ENCODE data around the gene TIPIN.

The TIPIN gene

GRCh38 chr15:66294932-66295235 lies 61.6 kb downstream of the TIPIN start:
- ChIA-PET CTCF (interaction anchor here (0.7 to 1.4 kb wide), 3 partner anchors 10 to 44 kb away, joined by 3 to 5 read pairs (median 4); no protein-coding TSS in a partner anchor), POLR2A (interaction anchor here (0.7 to 2.0 kb wide), 3 partner anchors 22 to 92 kb away, joined by 3 to 10 read pairs (median 6); partner anchors contain the start of gene MAP2K1)
- H3K9me3 ChIP-seq (ENCODE audit: control insufficient read depth, insufficient read depth, low read depth, low read length): no peaks in the 10 kb centered on the region
- peaks cover 0 to 9% of the 10 kb centered on the region in 2 experiments; a peak in 2 of 3 replicates for H3K36me3 ChIP-seq (ENCODE audit: control insufficient read depth in 2 of 2, insufficient read depth in 1 of 2, low read length in 2 of 2)
- H3K4me1 ChIP-seq (ENCODE audit: control insufficient read depth, insufficient read depth, low read length): peaks cover 23% of the 10 kb centered on the region
- TF ChIP-seq ZNF600 (tag by site-specific recombination; IDR thresholded peaks at IDR 0.05): 0 out of 2 replicates have a peak, but pooled peaks have one; percentile 30
- no peak for TF ChIP-seq SCRT1 (tag by site-specific recombination; IDR thresholded peaks at IDR 0.05; ENCODE audit: borderline replicate concordance)
- TF ChIP-seq IKZF3 (tag by site-specific recombination; IDR thresholded peaks at IDR 0.05): 0 out of 2 replicates have a peak, but pooled peaks have one; percentile 24
- TF ChIP-seq ZNF335 (tag by site-specific recombination; conservative IDR thresholded peaks at IDR 0.05): no peak
- no peak for TF ChIP-seq ZNF510 (tag by site-specific recombination; IDR thresholded peaks at IDR 0.05; ENCODE audit: insufficient replicate concordance)
- no peak for TF ChIP-seq MEIS1 (CRISPR knock-in tag; IDR thresholded peaks at IDR 0.05; ENCODE audit: borderline replicate concordance)
- TF ChIP-seq ZBTB44 (tag by site-specific recombination; IDR thresholded peaks at IDR 0.05): peak; percentile 47; the same call in 1 of the 2 replicates
- TF ChIP-seq ZFP69B (tag by site-specific recombination; IDR thresholded peaks at IDR 0.05): no peak
- peak; percentile 80 for TF ChIP-seq PRDM6 (tag by site-specific recombination; IDR thresholded peaks at IDR 0.05)
- TF ChIP-seq ZNF157 (tag by site-specific recombination; IDR thresholded peaks at IDR 0.05): no peak
- no peak for TF ChIP-seq ZNF626 (tag by site-specific recombination; IDR thresholded peaks at IDR 0.05)
- no peak for TF ChIP-seq ZNF530 (tag by site-specific recombination; IDR thresholded peaks at IDR 0.05; ENCODE audit: low read depth)
- H3K27ac ChIP-seq (ENCODE audit: extremely low read depth, low read depth, low read length): peak overlapping the region; percentile 99
- no peak overlapping the region; the same call in 1 of the 2 replicates for H3K4me3 ChIP-seq (ENCODE audit: low read depth, low read length)

GRCh38 chr15:66294157-66294931 lies 62.1 kb downstream of the TIPIN start:
- CTCF ChIA-PET: interaction anchor here (0.6 to 1.4 kb wide), 4 partner anchors 9 to 85 kb away, joined by 3 to 5 read pairs (median 4); no protein-coding TSS in a partner anchor
- peak overlapping the region; percentile 72 for H3K4me3 ChIP-seq (ENCODE audit: low read depth, low read length)
- H3K27ac ChIP-seq (ENCODE audit: extremely low read depth, low read depth, low read length): peak overlapping the region; percentile 99
- H3K4me1 ChIP-seq (ENCODE audit: control insufficient read depth, insufficient read depth, low read length): peaks cover 23% of the 10 kb centered on the region
- POLR2A ChIA-PET: interaction anchor here (0.6 to 2.0 kb wide), 4 partner anchors 23 to 425 kb away, joined by 3 to 10 read pairs (median 5); partner anchors contain the start of genes MAP2K1 and RAB11A
- peaks cover 0 to 9% of the 10 kb centered on the region in 2 experiments; a peak in 2 of 3 replicates for H3K36me3 ChIP-seq (ENCODE audit: control insufficient read depth in 2 of 2, insufficient read depth in 1 of 2, low read length in 2 of 2)
- H3K9me3 ChIP-seq (ENCODE audit: control insufficient read depth, insufficient read depth, low read depth, low read length): no peaks in the 10 kb centered on the region
- TF ChIP-seq ZEB2 (tag by site-specific recombination; IDR thresholded peaks at IDR 0.05) (peak; percentile 30; the same call in 1 of the 2 replicates), ZNF501 (tag by site-specific recombination; IDR thresholded peaks at IDR 0.05) (peak; percentile 19; the same call in 1 of the 2 replicates), ZNF530 (tag by site-specific recombination; IDR thresholded peaks at IDR 0.05; ENCODE audit: low read depth) (no peak), ZNF274 (IDR thresholded peaks at IDR 0.05; ENCODE audit: low read length) (no peak), ZNF274 (tag by site-specific recombination; IDR thresholded peaks at IDR 0.05; ENCODE audit: borderline replicate concordance) (no peak), YY1 (tag by site-specific recombination; IDR thresholded peaks at IDR 0.05) (0 out of 2 replicates have a peak, but pooled peaks have one; percentile 12), GLIS1 (tag by site-specific recombination; IDR thresholded peaks at IDR 0.05) (peak; percentile 14), ZBTB17 (tag by site-specific recombination; IDR thresholded peaks at IDR 0.05) (peak; percentile 88), ZNF292 (tag by site-specific recombination; IDR thresholded peaks at IDR 0.05; ENCODE audit: borderline replicate concordance, low read depth) (no peak), ZNF510 (tag by site-specific recombination; IDR thresholded peaks at IDR 0.05; ENCODE audit: insufficient replicate concordance) (no peak), ZFP37 (tag by site-specific recombination; IDR thresholded peaks at IDR 0.05) (peak; percentile 24; the same call in 1 of the 2 replicates), ZBTB21 (tag by site-specific recombination; IDR thresholded peaks at IDR 0.05) (0 out of 2 replicates have a peak, but pooled peaks have one; percentile 32), ZNF37A (tag by site-specific recombination; IDR thresholded peaks at IDR 0.05) (no peak), ZBTB20 (tag by site-specific recombination; IDR thresholded peaks at IDR 0.05) (peak; percentile 94), ZFP69B (tag by site-specific recombination; IDR thresholded peaks at IDR 0.05) (peak; percentile 77; the same call in 1 of the 2 replicates), GLI4 (tag by site-specific recombination; IDR thresholded peaks at IDR 0.05) (0 out of 2 replicates have a peak, but pooled peaks have one; percentile 40), PRDM10 (tag by site-specific recombination; IDR thresholded peaks at IDR 0.05) (peak; percentile 97)
